Bronchial epithelial cell (primary cell): ENCODE measurements around the gene ANKS1A. TPM values are rescaled to one million over a fixed set of nuclear protein-coding genes. Genes with fewer than 3 reads are reported as not detected.

Experiments
- DNase-seq: peaks from one replicate; pipeline ENCODE4 v3.0.0-alpha.2; 2010; ENCODE audit warnings: low read depth
- FAIRE-seq: peaks from 2 replicates; lab custom pipeline; 2011; peaks lifted over from hg19 to GRCh38; lab: Jason Lieb, UNC
- H3K27me3 ChIP-seq: 2 replicates; pipeline ENCODE4 v1.5.1; 2011; ENCODE audit warnings: low read length; ENCODE audit not compliant: control insufficient read depth, insufficient read depth
- H3K36me3 ChIP-seq: 2 replicates; pipeline ENCODE4 v1.5.1; 2011; ENCODE audit warnings: low read length; ENCODE audit not compliant: control insufficient read depth, insufficient read depth
- H3K4me3 ChIP-seq: 2 replicates; pipeline ENCODE4 v1.5.1; 2011; ENCODE audit warnings: mild to moderate bottlenecking, low read depth, low read length, control low read depth
- CTCF ChIP-seq: IDR thresholded peaks from 2 replicates; pipeline ENCODE4 v1.5.1; 2011; ENCODE audit warnings: mild to moderate bottlenecking, moderate library complexity, low read length, control low read depth, inconsistent platforms; ENCODE audit not compliant: insufficient read depth, severe bottlenecking
- total RNA-seq: library from RNA; depleted of rRNA; stranded (reverse); fragments of >200 nt; gene quantifications from 2 replicates; pipeline ENCODE4 v1.2.1, GENCODE V29; 2014

Gene ANKS1A
- total RNA-seq, 1 donor from 2014 or later = 9.5 TPM

- no peak for FAIRE-seq
- no peak for DNase-seq
- H3K36me3 ChIP-seq = peaks cover 18% of the 10 kb centered on the region
Measured at GRCh38 chr6:35088281-35089215, 199.5 kb downstream of the ANKS1A start.

GRCh38 chr6:35089216-35089934 lies 200.3 kb downstream of the ANKS1A start:
- Histone ChIP-seq H3K4me3 (no peak overlapping the region), H3K27me3 (no peaks in the 10 kb centered on the region), H3K36me3 (peaks cover 14% of the 10 kb centered on the region)
- DNase-seq (no peak), FAIRE-seq (no peak)
- no peak for TF ChIP-seq CTCF

More at GRCh38 chr6:35088281-35089215, 199.5 kb downstream of the ANKS1A start:
- H3K27me3 ChIP-seq = no peaks in the 10 kb centered on the region
- H3K4me3 ChIP-seq = no peak overlapping the region
- TF ChIP-seq CTCF = no peak

DNA sequence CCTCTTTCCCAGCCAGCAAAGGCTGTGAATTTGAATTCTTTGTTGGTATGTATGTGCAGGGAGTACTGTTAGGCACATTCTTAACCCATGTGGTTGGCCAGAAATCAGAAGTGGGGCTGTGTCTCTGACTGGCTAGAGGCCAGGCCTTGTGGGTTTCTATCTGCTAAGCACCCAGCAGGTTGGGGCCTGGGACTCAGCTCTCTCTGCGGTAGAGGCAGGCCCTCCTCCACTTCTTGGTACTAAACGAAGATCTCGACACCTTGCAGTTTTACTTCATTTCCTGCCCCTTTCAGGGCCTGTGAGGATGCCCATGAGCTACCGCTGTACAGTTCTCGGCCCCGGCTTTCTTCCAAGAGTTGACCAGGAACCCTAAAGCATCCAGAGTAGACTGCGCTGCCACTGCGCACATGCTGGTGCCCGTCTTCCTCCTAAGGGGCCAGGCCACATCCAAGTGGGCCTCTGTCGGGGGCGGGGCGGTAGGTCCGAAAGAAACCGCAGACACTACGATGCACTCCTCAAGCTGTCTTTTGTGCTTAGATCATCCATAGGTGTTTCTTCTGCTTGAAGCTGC lies 201.0 kb downstream of the ANKS1A start:
- peaks cover 14% of the 10 kb centered on the region for H3K36me3 ChIP-seq
- no peak for TF ChIP-seq CTCF
- no peak overlapping the region for H3K4me3 ChIP-seq
- DNase-seq (no peak), FAIRE-seq (no peak)
- H3K27me3 ChIP-seq = no peaks in the 10 kb centered on the region

DNA sequence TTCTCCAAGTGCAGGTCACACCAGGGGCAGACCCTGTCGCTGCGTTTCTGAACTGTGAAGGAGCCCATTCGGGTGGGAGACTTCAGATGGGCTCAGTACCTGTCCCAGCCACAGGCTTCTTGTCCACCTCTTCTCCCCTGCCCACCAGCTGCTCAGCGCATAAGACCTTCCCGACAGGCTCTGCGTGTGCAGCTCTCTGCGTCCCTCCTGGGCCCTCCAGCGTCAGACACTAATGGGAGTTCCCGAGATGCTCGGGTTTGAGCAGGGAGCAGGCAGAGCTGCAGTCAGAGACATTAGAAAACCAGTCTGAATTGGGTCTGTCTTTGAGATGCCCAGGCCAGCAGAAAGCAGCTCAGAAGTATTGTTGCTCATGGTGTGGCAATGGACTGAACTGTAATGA lies 201.7 kb downstream of the ANKS1A start:
- FAIRE-seq (no peak), DNase-seq (no peak)
- TF ChIP-seq CTCF = no peak
- no peak overlapping the region for H3K4me3 ChIP-seq
- H3K27me3 ChIP-seq = no peaks in the 10 kb centered on the region
- H3K36me3 ChIP-seq = peaks cover 13% of the 10 kb centered on the region

- no peak for TF ChIP-seq CTCF
- peaks cover 10% of the 10 kb centered on the region for H3K36me3 ChIP-seq
- FAIRE-seq (no peak), DNase-seq (no peak)
- H3K4me3 ChIP-seq = no peak overlapping the region
- H3K27me3 ChIP-seq = no peaks in the 10 kb centered on the region
Measured at GRCh38 chr6:35091346-35092083, 202.5 kb downstream of the ANKS1A start.
